K562 (cell line): ENCODE results near the gene ACAT2. TPM values are rescaled to one million over a fixed set of nuclear protein-coding genes. Genes with fewer than 3 reads are reported as not detected.
A peak's percentile ranks its signal among the peaks of the same experiment; 100 is the strongest.

Experiments used
- CCAR2 ChIP-seq: fragments of 200-400 bp; formaldehyde crosslinking; IDR thresholded peaks from 2 replicates; pipeline ENCODE4 v1.6.1; 2017; ENCODE audit warnings: mild to moderate bottlenecking, low read depth, low read length
- DIDO1 ChIP-seq: fragments of 450-650 bp; IDR thresholded peaks from 2 replicates; pipeline ENCODE4 v1.6.1; 2016; ENCODE audit warnings: low read depth, missing biosample characterization, missing genetic modification characterization
- ESRRB ChIP-seq: fragments of 250-450 bp; sonication (Bioruptor Pico); IDR thresholded peaks from 2 replicates; pipeline ENCODE4 v1.5.0; 2020; ENCODE audit warnings: mild to moderate bottlenecking, moderate library complexity, borderline replicate concordance
- FOS ChIP-seq: IDR thresholded peaks from 3 replicates; pipeline ENCODE4 v1.6.1; 2011; ENCODE audit not compliant: insufficient read length; ENCODE audit errors: extremely low read depth
- IFI16 ChIP-seq: fragments of 250-450 bp; sonication (Bioruptor Pico); IDR thresholded peaks from 2 replicates; pipeline ENCODE4 v2.1.2; 2022; ENCODE audit warnings: mild to moderate bottlenecking, inconsistent platforms
- KAT8 ChIP-seq: fragments of 450-650 bp; IDR thresholded peaks from 2 replicates; pipeline ENCODE4 v1.6.1; 2016; ENCODE audit warnings: low read depth, mild to moderate bottlenecking
- POLR2AphosphoS2 ChIP-seq: IDR thresholded peaks from 2 replicates; pipeline ENCODE4 v1.6.1; 2012; ENCODE audit warnings: low read length, improper control_type of control experiment
- SIX5 ChIP-seq, 2 experiments: IDR thresholded peaks; 2 replicates each; pipeline ENCODE4 v1.6.1; 2011; ENCODE audit warnings: low read length in 2 of 2, borderline replicate concordance in 1 of 2, low read depth in 1 of 2, mild to moderate bottlenecking in 1 of 2, moderate library complexity in 1 of 2; ENCODE audit not compliant: insufficient read depth in 1 of 2
- TCF7L2 ChIP-seq: fragments of 150-350 bp; IDR thresholded peaks from 2 replicates; pipeline ENCODE4 v1.6.1; 2016; ENCODE audit warnings: low read depth, mild to moderate bottlenecking, low read length, moderate library complexity
- TFAM ChIP-seq: fragments of 250-450 bp; sonication (Bioruptor Pico); conservative IDR thresholded peaks from 2 replicates; pipeline ENCODE4 v1.5.0; 2021; ENCODE audit warnings: mild to moderate bottlenecking, moderate library complexity
- ZMIZ1 ChIP-seq, 2 experiments: fragments of 150-350 bp in 1 of 2; IDR thresholded peaks; 2 replicates each; pipeline ENCODE4 v1.6.1; 2012 to 2016; ENCODE audit warnings: low read depth in 2 of 2, low read length in 2 of 2, mild to moderate bottlenecking in 1 of 2, moderate library complexity in 1 of 2
- ZNF165 ChIP-seq: fragments of 250-450 bp; sonication (Bioruptor Pico); IDR thresholded peaks from 2 replicates; pipeline ENCODE4 v1.4.0; 2020; ENCODE audit warnings: borderline replicate concordance
- ZNF79 ChIP-seq: fragments of 250-450 bp; sonication (Bioruptor Pico); IDR thresholded peaks from 2 replicates; pipeline ENCODE4 v1.4.0; 2020; ENCODE audit warnings: low read depth, mild to moderate bottlenecking, moderate library complexity
- polyA plus RNA-seq, 8 experiments: library from polyadenylated mRNA; depleted of rRNA in 4 of 8; stranded (reverse) in 5 of 8; unstranded in 3 of 8; fragments of >200 nt; fragmentation: Nextera tagmentation in 2 of 8; fragmentation: Illumina TruSeq in 1 of 8; extraction: Ambion mirVana in 2 of 8; extraction: Trizol in 1 of 8; gene quantifications; 2 replicates each; pipeline versions ENCODE4 v1.2.1 to v1.2.3, GENCODE V29; 2011 to 2014; ENCODE audit warnings: inconsistent platforms in 1 of 8, missing spikeins in 1 of 8
- total RNA-seq, 7 experiments: library from RNA; depleted of rRNA in 6 of 7; stranded (reverse); fragments of >200 nt in 6 of 7; fragmentation: Illumina TruSeq in 2 of 7; extraction: Trizol in 2 of 7; gene quantifications; 2 replicates each; pipeline versions ENCODE4 v1.2.1 to v1.2.3, GENCODE V29; 2011 to 2021; ENCODE audit warnings: low replicate concordance in 1 of 7
- TF ChIP-seq, protein P1 (sequence below): sonication (generic); formaldehyde crosslinking; IDR thresholded peaks from 2 replicates; pipeline ENCODE4 v1.5.0; 2020; ENCODE audit warnings: missing genetic modification reagents

ACAT2 gene
- total and polyA plus RNA-seq, 9 of the 15 experiments (the other 6 are each of a cell fraction or from before 2014, with no cell fraction given) = 63.0 to 309 (median 144) TPM

DNA sequence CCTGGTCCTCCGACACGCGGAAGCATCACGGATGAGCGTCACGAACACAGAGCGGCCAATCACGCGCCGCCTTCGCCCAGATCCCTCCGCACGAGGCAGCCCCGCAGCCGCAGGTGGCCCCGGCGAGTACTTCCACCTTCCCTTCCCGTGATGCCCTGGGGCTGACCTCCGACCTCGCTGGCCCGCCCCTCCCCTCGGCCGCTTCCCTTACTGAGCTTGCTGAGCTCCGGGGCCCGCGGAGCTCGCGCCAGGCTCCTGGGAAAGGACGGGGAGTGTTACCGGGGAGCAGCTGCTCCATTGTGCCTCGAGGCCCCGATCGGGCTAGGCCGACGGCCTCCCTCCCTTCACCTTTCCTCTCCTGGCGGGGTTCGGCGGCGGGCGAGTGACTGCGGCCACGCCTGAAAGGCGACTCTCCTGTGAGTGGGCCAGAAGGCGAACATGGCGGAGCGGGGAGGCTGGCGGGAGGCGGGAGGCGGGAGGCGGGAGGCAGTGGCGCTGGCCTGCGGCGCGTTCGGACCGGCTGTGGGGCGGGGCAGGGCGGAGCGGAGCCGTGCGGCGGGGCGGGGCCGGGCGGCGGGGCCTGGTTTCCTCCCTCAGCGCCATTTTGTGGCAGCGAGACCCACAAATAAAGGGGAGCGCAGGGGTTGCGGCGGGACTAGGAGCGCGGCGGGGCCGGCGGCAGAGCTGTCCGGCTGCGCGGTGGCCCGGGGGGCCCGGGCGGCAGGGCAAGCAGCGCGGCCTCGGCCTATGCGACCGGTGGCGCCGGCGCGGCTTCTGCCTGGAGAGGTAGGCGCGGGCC is 34.7 kb upstream of the ACAT2 start, which contains the start of gene WTAP (continued):
- TF ChIP-seq SIX5 (IDR thresholded peaks at IDR 0.05; ENCODE audit: borderline replicate concordance in 1 of 2, insufficient read depth in 1 of 2, low read depth in 1 of 2, low read length in 2 of 2) = 0 out of 4 replicates have a peak, but pooled peaks of 1 of the 2 experiments have one; percentile 10
- TF ChIP-seq ESRRB (CRISPR knock-in tag) = no peak
- peak; percentile 60; the same call in 1 of the 2 replicates for TF ChIP-seq ZNF79 (CRISPR knock-in tag)
- TF ChIP-seq, protein P1, sequence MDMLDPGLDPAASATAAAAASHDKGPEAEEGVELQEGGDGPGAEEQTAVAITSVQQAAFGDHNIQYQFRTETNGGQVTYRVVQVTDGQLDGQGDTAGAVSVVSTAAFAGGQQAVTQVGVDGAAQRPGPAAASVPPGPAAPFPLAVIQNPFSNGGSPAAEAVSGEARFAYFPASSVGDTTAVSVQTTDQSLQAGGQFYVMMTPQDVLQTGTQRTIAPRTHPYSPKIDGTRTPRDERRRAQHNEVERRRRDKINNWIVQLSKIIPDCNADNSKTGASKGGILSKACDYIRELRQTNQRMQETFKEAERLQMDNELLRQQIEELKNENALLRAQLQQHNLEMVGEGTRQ = peak; percentile 69
- peak; percentile 88 for TF ChIP-seq DIDO1 (tag)
- TF ChIP-seq FOS = peak; percentile 61
- TF ChIP-seq IFI16 (CRISPR knock-in tag) = no peak
- TF ChIP-seq POLR2AphosphoS2 = no peak
- TF ChIP-seq TFAM (CRISPR knock-in tag) = no peak
- no peak for TF ChIP-seq CCAR2
- TF ChIP-seq KAT8 = 0 out of 2 replicates have a peak, but pooled peaks have one; percentile 8
- no peak for TF ChIP-seq TCF7L2
- TF ChIP-seq ZMIZ1 (IDR thresholded peaks at IDR 0.05; ENCODE audit: low read depth in 2 of 2, low read length in 2 of 2) = peak in 1 of 2 experiments; percentile 76; a peak in 2 of 4 replicates
- no peak for TF ChIP-seq ZNF165 (CRISPR knock-in tag)
